ENCODE measurements around the gene ZNF853. TPM values are rescaled to one million over a fixed set of nuclear protein-coding genes. Genes with fewer than 3 reads are reported as not detected.

The ZNF853 gene
- total and polyA plus RNA-seq, 2 donors (not counting 1 experiment from before 2014, with no cell fraction given): 2.5 to 6.3 TPM

GRCh38 chr7:6650086-6650485 lies 34.7 kb downstream of the ZNF853 start:
- Histone ChIP-seq H3K4me1 (ENCODE audit: control insufficient read depth in 2 of 2, insufficient read depth in 2 of 2, low read length in 2 of 2) (no peaks in the 10 kb centered on the region), H3K79me2 (ENCODE audit: control insufficient read depth, insufficient read depth, low read length) (peaks cover 15% of the 10 kb centered on the region), H3K9me3 (ENCODE audit: control extremely low read depth in 1 of 3, control insufficient read depth in 2 of 3, insufficient read depth in 1 of 3, low read length in 2 of 3) (peaks cover 0 to 24% (median 0%) of the 10 kb centered on the region in 3 donors), H3K27ac (ENCODE audit: low read length in 2 of 2) (no peak overlapping the region), H4K20me1 (ENCODE audit: control insufficient read depth, insufficient read depth, low read length, poor library complexity, severe bottlenecking) (peaks cover 52% of the 10 kb centered on the region), H3K36me3 (replicated peaks in 1 of 2; ENCODE audit: control extremely low read depth in 1 of 2, control insufficient read depth in 1 of 2, extremely low read depth in 1 of 2, insufficient read depth in 2 of 2, low read length in 1 of 2) (peaks cover 0 to 55% of the 10 kb centered on the region in 2 experiments), H3K27me3 (replicated peaks in 1 of 4; ENCODE audit: control extremely low read depth in 1 of 4, control insufficient read depth in 3 of 4, insufficient read depth in 4 of 4, low read length in 3 of 4) (no peaks in the 10 kb centered on the region), H3K4me2 (replicated peaks; ENCODE audit: low read depth, low read length, poor library complexity, severe bottlenecking) (no peak overlapping the region), H2AFZ (ENCODE audit: insufficient read depth, low read depth, low read length, poor library complexity, severe bottlenecking) (no peak overlapping the region), H3K4me3 (ENCODE audit: control extremely low read depth in 1 of 5, extremely low read depth in 1 of 5, insufficient read depth in 1 of 5, low read depth in 2 of 5, low read length in 4 of 5) (no peak overlapping the region), H3K9ac (ENCODE audit: low read length) (no peak overlapping the region)
- Mint-ChIP-seq H3K9me3 (ENCODE audit: insufficient read depth) (no peaks in the 10 kb centered on the region), H3K4me1 (no peaks in the 10 kb centered on the region), H3K27ac (no peak overlapping the region), H3K27me3 (no peaks in the 10 kb centered on the region), H3K4me3 (no peak overlapping the region)
- ATAC-seq (ENCODE audit: low read depth) (no peak), DNase-seq (no peak)
- ChIA-PET POLR2A (interaction anchor here (1.3 kb wide), 1 partner anchor 10 kb away, joined by 3 read pairs; no protein-coding TSS in a partner anchor), CTCF (no interaction called here)
- TF ChIP-seq CTCF (IDR thresholded peaks at IDR 0.05) (no peak), EZH2 (IDR thresholded peaks at IDR 0.05; ENCODE audit: borderline replicate concordance, insufficient read depth, low read depth, low read length, poor library complexity, severe bottlenecking) (no peak)
- over 99% methylated on average over 10 of the region's 10 CpGs for WGBS (ENCODE audit: insufficient coverage)
- intact Hi-C loops (cut with micrococcal nuclease): no loop called here

GRCh38 chr7:6650521-6651011 lies 35.2 kb downstream of the ZNF853 start:
- Histone ChIP-seq H4K20me1 (ENCODE audit: control insufficient read depth, insufficient read depth, low read length, poor library complexity, severe bottlenecking) (peaks cover 52% of the 10 kb centered on the region), H3K4me2 (replicated peaks; ENCODE audit: low read depth, low read length, poor library complexity, severe bottlenecking) (no peak overlapping the region), H2AFZ (ENCODE audit: insufficient read depth, low read depth, low read length, poor library complexity, severe bottlenecking) (no peak overlapping the region), H3K36me3 (replicated peaks in 1 of 2; ENCODE audit: control extremely low read depth in 1 of 2, control insufficient read depth in 1 of 2, extremely low read depth in 1 of 2, insufficient read depth in 2 of 2, low read length in 1 of 2) (peaks cover 0 to 58% of the 10 kb centered on the region in 2 experiments), H3K9ac (ENCODE audit: low read length) (no peak overlapping the region), H3K4me1 (ENCODE audit: control insufficient read depth in 2 of 2, insufficient read depth in 2 of 2, low read length in 2 of 2) (no peaks in the 10 kb centered on the region), H3K9me3 (ENCODE audit: control extremely low read depth in 1 of 3, control insufficient read depth in 2 of 3, insufficient read depth in 1 of 3, low read length in 2 of 3) (peaks cover 0 to 24% (median 0%) of the 10 kb centered on the region in 3 donors), H3K27me3 (replicated peaks in 1 of 4; ENCODE audit: control extremely low read depth in 1 of 4, control insufficient read depth in 3 of 4, insufficient read depth in 4 of 4, low read length in 3 of 4) (no peaks in the 10 kb centered on the region), H3K79me2 (ENCODE audit: control insufficient read depth, insufficient read depth, low read length) (peaks cover 16% of the 10 kb centered on the region), H3K4me3 (ENCODE audit: control extremely low read depth in 1 of 5, extremely low read depth in 1 of 5, insufficient read depth in 1 of 5, low read depth in 2 of 5, low read length in 4 of 5) (no peak overlapping the region), H3K27ac (ENCODE audit: low read length in 2 of 2) (no peak overlapping the region)
- intact Hi-C loops (cut with micrococcal nuclease): no loop called here
- ATAC-seq (ENCODE audit: low read depth): no peak
- H3K9me3 Mint-ChIP-seq (ENCODE audit: insufficient read depth): no peaks in the 10 kb centered on the region
- H3K4me1 Mint-ChIP-seq: no peaks in the 10 kb centered on the region
- H3K4me3 Mint-ChIP-seq: no peak overlapping the region
- CTCF ChIA-PET: no interaction called here
- 99% methylated on average over 11 of the region's 12 CpGs for WGBS (ENCODE audit: insufficient coverage)
- no peak for DNase-seq
- no peak for TF ChIP-seq EZH2 (IDR thresholded peaks at IDR 0.05; ENCODE audit: borderline replicate concordance, insufficient read depth, low read depth, low read length, poor library complexity, severe bottlenecking)
- no peak for TF ChIP-seq CTCF (IDR thresholded peaks at IDR 0.05)
- no peak overlapping the region for H3K27ac Mint-ChIP-seq
- H3K27me3 Mint-ChIP-seq: no peaks in the 10 kb centered on the region
- POLR2A ChIA-PET: interaction anchor here (1.3 kb wide), 1 partner anchor 10 kb away, joined by 3 read pairs; no protein-coding TSS in a partner anchor

All from B cell (primary cell).